ENCODE results near the gene SHISAL2A.
"Not testable (repeated sequence)": the region's sequence is repeated elsewhere in the genome, so short reads cannot be mapped to it uniquely, and the experiment has no call there.

The SHISAL2A gene

GRCh38 chr1:52683367-52683940 is 50.5 kb downstream of the SHISAL2A start:
- in situ Hi-C loops (cut with HindIII; ENCODE audit: low pct_unique_long_range_greater_than_20kb, low sequenced_read_pairs), result no loop called here
- no peak for DNase-seq (ENCODE audit: low read depth in 1 of 2, low spot score in 1 of 2)
- TF ChIP-seq JUND (IDR thresholded peaks at IDR 0.05; ENCODE audit: low read depth), result no peak

GRCh38 chr1:52684545-52684944 is 51.6 kb downstream of the SHISAL2A start:
- no peak for TF ChIP-seq JUND (IDR thresholded peaks at IDR 0.05; ENCODE audit: low read depth)
- no peak for DNase-seq (ENCODE audit: low read depth in 1 of 2, low spot score in 1 of 2)
- in situ Hi-C loops (cut with HindIII; ENCODE audit: low pct_unique_long_range_greater_than_20kb, low sequenced_read_pairs), result no loop called here

GRCh38 chr1:52686261-52686751 is 53.3 kb downstream of the SHISAL2A start:
- in situ Hi-C loops (cut with HindIII; ENCODE audit: low pct_unique_long_range_greater_than_20kb, low sequenced_read_pairs), result not testable (repeated sequence)

GRCh38 chr1:52686830-52687229 is 53.9 kb downstream of the SHISAL2A start:
- in situ Hi-C loops (cut with HindIII; ENCODE audit: low pct_unique_long_range_greater_than_20kb, low sequenced_read_pairs), result no loop called here
- TF ChIP-seq JUND (IDR thresholded peaks at IDR 0.05; ENCODE audit: low read depth), result no peak
- no peak for DNase-seq (ENCODE audit: low read depth in 1 of 2, low spot score in 1 of 2)

More at GRCh38 chr1:52686261-52686751, 53.3 kb downstream of the SHISAL2A start:
- DNase-seq (ENCODE audit: low read depth in 1 of 2, low spot score in 1 of 2), result peak in 1 of 2 experiments; percentile 72

- in situ Hi-C loops (cut with HindIII; ENCODE audit: low pct_unique_long_range_greater_than_20kb, low sequenced_read_pairs), result no loop called here
- DNase-seq (ENCODE audit: low read depth in 1 of 2, low spot score in 1 of 2), result no peak
- TF ChIP-seq JUND (IDR thresholded peaks at IDR 0.05; ENCODE audit: low read depth), result no peak
Measured at GRCh38 chr1:52691821-52692220, 58.9 kb downstream of the SHISAL2A start.

- DNase-seq (ENCODE audit: low read depth in 1 of 2, low spot score in 1 of 2), result no peak
- TF ChIP-seq JUND (IDR thresholded peaks at IDR 0.05; ENCODE audit: low read depth), result no peak
- in situ Hi-C loops (cut with HindIII; ENCODE audit: low pct_unique_long_range_greater_than_20kb, low sequenced_read_pairs), result no loop called here
Measured at GRCh38 chr1:52692697-52693096, 59.7 kb downstream of the SHISAL2A start.

- in situ Hi-C loops (cut with HindIII; ENCODE audit: low pct_unique_long_range_greater_than_20kb, low sequenced_read_pairs); DNase-seq (ENCODE audit: low read depth in 1 of 2, low spot score in 1 of 2): not testable (repeated sequence)
Measured at GRCh38 chr1:52693351-52693750, 60.4 kb downstream of the SHISAL2A start.

- TF ChIP-seq JUND (IDR thresholded peaks at IDR 0.05; ENCODE audit: low read depth), result no peak
- in situ Hi-C loops (cut with HindIII; ENCODE audit: low pct_unique_long_range_greater_than_20kb, low sequenced_read_pairs), result no loop called here
- no peak for DNase-seq (ENCODE audit: low read depth in 1 of 2, low spot score in 1 of 2)
Measured at GRCh38 chr1:52693843-52694242, 60.9 kb downstream of the SHISAL2A start.

GRCh38 chr1:52695627-52696026 is 62.7 kb downstream of the SHISAL2A start:
- no peak for TF ChIP-seq JUND (IDR thresholded peaks at IDR 0.05; ENCODE audit: low read depth)
- no peak for DNase-seq (ENCODE audit: low read depth in 1 of 2, low spot score in 1 of 2)
- in situ Hi-C loops (cut with HindIII; ENCODE audit: low pct_unique_long_range_greater_than_20kb, low sequenced_read_pairs), result no loop called here

GRCh38 chr1:52697795-52698674 is 65.1 kb downstream of the SHISAL2A start, which contains the start of gene COA7:
TSS of gene COA7 (minus strand) at chr1:52698347. CDS start at chr1:52698326, 21 bp downstream.
- DNase-seq (ENCODE audit: low read depth in 1 of 2, low spot score in 1 of 2), result peak; percentile 34 to 85
- in situ Hi-C loops (cut with HindIII; ENCODE audit: low pct_unique_long_range_greater_than_20kb, low sequenced_read_pairs), result no loop called here
- no peak for TF ChIP-seq JUND (IDR thresholded peaks at IDR 0.05; ENCODE audit: low read depth)

- peak; percentile 51 to 91 for DNase-seq (ENCODE audit: low read depth in 1 of 2, low spot score in 1 of 2)
- TF ChIP-seq JUND (IDR thresholded peaks at IDR 0.05; ENCODE audit: low read depth), result no peak
- in situ Hi-C loops (cut with HindIII; ENCODE audit: low pct_unique_long_range_greater_than_20kb, low sequenced_read_pairs), result no loop called here
Measured at GRCh38 chr1:52702886-52703787, 70.2 kb downstream of the SHISAL2A start.

GRCh38 chr1:52706136-52706670 is 73.2 kb downstream of the SHISAL2A start:
- in situ Hi-C loops (cut with HindIII; ENCODE audit: low pct_unique_long_range_greater_than_20kb, low sequenced_read_pairs), result no loop called here
- DNase-seq (ENCODE audit: low read depth in 1 of 2, low spot score in 1 of 2), result no peak
- TF ChIP-seq JUND (IDR thresholded peaks at IDR 0.05; ENCODE audit: low read depth), result no peak

Data from T47D (cell line).